ENCODE measurements around the gene PDE7B. TPM values are rescaled to one million over a fixed set of nuclear protein-coding genes. Genes with fewer than 3 reads are reported as not detected.

PDE7B gene
- total RNA-seq, 1 experiment from 2014 or later, result not detected

DNA sequence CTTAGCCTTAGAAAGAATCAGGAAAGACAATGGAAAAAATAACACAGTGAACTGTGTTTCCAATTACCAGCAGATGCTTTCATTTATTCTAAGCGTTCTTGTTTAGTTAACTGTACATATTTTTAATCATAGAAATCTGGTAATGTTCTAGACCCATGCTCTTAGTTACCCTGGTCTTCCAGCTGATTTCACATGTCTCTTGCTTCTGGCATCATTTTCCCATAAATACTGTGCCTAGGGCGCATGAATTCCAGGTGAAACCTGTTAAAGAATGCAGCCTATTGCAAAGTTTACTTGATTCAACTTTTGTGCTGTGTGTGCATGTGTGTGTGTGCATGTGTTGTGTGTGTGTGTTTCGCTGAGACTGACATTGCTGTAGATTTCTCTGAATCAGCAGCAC lies 178.6 kb downstream of the PDE7B start (continued):
- no peak for TF ChIP-seq STAT6 (CRISPR knock-in tag; conservative IDR thresholded peaks at IDR 0.05; ENCODE audit: low read depth)
- TF ChIP-seq PRRX2 (CRISPR knock-in tag; IDR thresholded peaks at IDR 0.05), result no peak
- TF ChIP-seq TP53 (CRISPR knock-in tag; IDR thresholded peaks at IDR 0.05), result no peak

GRCh38 chr6:136031982-136032381 lies 180.5 kb downstream of the PDE7B start:
- ChIA-PET POLR2A (interaction anchor here (0.6 kb wide), 1 partner anchor 72 kb away, joined by 3 read pairs; no protein-coding TSS in a partner anchor), CTCF (interaction anchor here (0.8 kb wide), 1 partner anchor 122 kb away, joined by 3 read pairs; no protein-coding TSS in a partner anchor)
- no peak for TF ChIP-seq NFYB (CRISPR knock-in tag; conservative IDR thresholded peaks at IDR 0.05; ENCODE audit: low read depth)
- no peak for TF ChIP-seq SOX15 (CRISPR knock-in tag; IDR thresholded peaks at IDR 0.05)
- peaks cover 2% of the 10 kb centered on the region for H3K4me1 Mint-ChIP-seq
- H3K27me3 Mint-ChIP-seq (ENCODE audit: low read depth), result no peaks in the 10 kb centered on the region
- H3K4me3 Mint-ChIP-seq, result no peak overlapping the region
- DNase-seq (ENCODE audit: low spot score), result no peak
- H3K27ac Mint-ChIP-seq, result no peak overlapping the region
- H3K9me3 Mint-ChIP-seq, result no peaks in the 10 kb centered on the region
- ATAC-seq, result no peak
- H3K36me3 Mint-ChIP-seq, result no peaks in the 10 kb centered on the region

DNA sequence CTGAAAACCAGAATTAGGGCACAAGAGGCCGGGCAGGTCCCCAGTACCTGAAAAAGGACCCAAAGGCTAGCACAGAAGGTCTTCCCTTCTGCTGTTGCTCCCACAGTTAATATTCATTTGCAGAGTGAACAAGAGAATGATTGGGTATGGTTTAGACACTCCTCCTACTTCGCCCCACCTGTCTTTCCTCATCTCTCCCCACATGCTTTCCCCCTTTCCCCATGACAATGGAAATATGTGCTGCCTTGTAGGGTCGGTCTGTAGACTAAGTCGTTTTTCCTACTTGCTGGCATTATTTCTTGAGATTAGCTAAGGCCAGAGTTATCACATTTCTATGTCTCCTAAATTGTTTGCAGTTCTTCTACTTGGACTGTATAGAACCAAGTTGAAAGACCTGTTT lies 181.9 kb downstream of the PDE7B start:
- H3K27me3 Mint-ChIP-seq (ENCODE audit: low read depth), result no peaks in the 10 kb centered on the region
- ATAC-seq (no peak), DNase-seq (ENCODE audit: low spot score) (no peak)
- peaks cover 13% of the 10 kb centered on the region for H3K4me1 Mint-ChIP-seq
- H3K9me3 Mint-ChIP-seq, result no peaks in the 10 kb centered on the region
- H3K36me3 Mint-ChIP-seq, result no peaks in the 10 kb centered on the region
- ChIA-PET CTCF (no interaction called here), POLR2A (no interaction called here)
- no peak overlapping the region for H3K27ac Mint-ChIP-seq
- TF ChIP-seq STAT6 (CRISPR knock-in tag; conservative IDR thresholded peaks at IDR 0.05; ENCODE audit: low read depth) (no peak), NR1H2 (CRISPR knock-in tag; IDR thresholded peaks at IDR 0.05) (no peak), ETV6 (CRISPR knock-in tag; IDR thresholded peaks at IDR 0.05) (no peak), NR2C2 (CRISPR knock-in tag; IDR thresholded peaks at IDR 0.05) (no peak), ZNF423 (CRISPR knock-in tag; IDR thresholded peaks at IDR 0.05) (no peak), E2F1 (CRISPR knock-in tag; IDR thresholded peaks at IDR 0.05) (no peak), TEAD1 (CRISPR knock-in tag; IDR thresholded peaks at IDR 0.05) (no peak), ZNF532 (CRISPR knock-in tag; IDR thresholded peaks at IDR 0.05; ENCODE audit: borderline replicate concordance) (no peak), ZNF121 (CRISPR knock-in tag; IDR thresholded peaks at IDR 0.05) (no peak)
- H3K4me3 Mint-ChIP-seq, result no peak overlapping the region

Measured in WTC11 (cell line).